Activated B cell treated with CpG ODN at 0.5 μM for 24 hours (primary cell): ENCODE results near the gene RDM1. TPM values are rescaled to one million over a fixed set of nuclear protein-coding genes. Genes with fewer than 3 reads are reported as not detected.
"Not testable (repeated sequence)": the region's sequence is repeated elsewhere in the genome, so short reads cannot be mapped to it uniquely, and the experiment has no call there.

Experiments used
- ATAC-seq: fragments of 200-7000 bp; cut with Tn5 transposase; one replicate; pipeline ENCODE4 v1.10.0; 2021; ENCODE audit warnings: low read depth, mild to moderate bottlenecking, moderate library complexity
- CTCF ChIA-PET: fragments of 350-600 bp; sonication (Branson Sonifier 250); formaldehyde crosslinking; loops from one replicate; lab custom pipeline; 2021; ENCODE audit warnings: antibody characterized with exemption; lab: Charles Lee
- POLR2A ChIA-PET: fragments of 350-600 bp; sonication (Branson Sonifier 250); formaldehyde crosslinking; loops from one replicate; lab custom pipeline; 2021; ENCODE audit warnings: antibody characterized with exemption; lab: Charles Lee
- DNase-seq: peaks from one replicate; pipeline ENCODE4 v3.0.0; 2022
- H3K27ac Mint-ChIP-seq: one replicate; pipeline ENCODE4 v1.8.0; 2020; ENCODE audit warnings: mixed read lengths
- H3K27me3 Mint-ChIP-seq: one replicate; pipeline ENCODE4 v1.8.0; 2021; ENCODE audit warnings: mixed read lengths
- H3K36me3 Mint-ChIP-seq: one replicate; pipeline ENCODE4 v1.8.0; 2021; ENCODE audit warnings: low read depth, mixed read lengths
- H3K4me1 Mint-ChIP-seq: one replicate; pipeline ENCODE4 v1.8.0; 2021; ENCODE audit warnings: mixed read lengths
- H3K4me3 Mint-ChIP-seq: one replicate; pipeline ENCODE4 v1.8.0; 2020; ENCODE audit warnings: mild to moderate bottlenecking, mixed read lengths
- H3K9me3 Mint-ChIP-seq: one replicate; pipeline ENCODE4 v1.8.0; 2020; ENCODE audit warnings: mixed read lengths
- intact Hi-C: fragments of 100-400 bp; cut with micrococcal nuclease; formaldehyde crosslinking; loops from one replicate; pipeline ENCODE4 v1.15.1; 2024
- total RNA-seq: library from RNA; stranded (reverse); gene quantifications from 2 replicates; pipeline ENCODE4 v1.2.3, GENCODE V29; 2022
- TF ChIP-seq, protein P1 (sequence below): fragments of 200-600 bp; IDR thresholded peaks from one replicate; pipeline ENCODE4 v1.8.0; 2022; ENCODE audit warnings: antibody characterized with exemption, mild to moderate bottlenecking

Gene RDM1
- total RNA-seq, 1 donor from 2014 or later, result not detected

GRCh38 chr17:35900708-35901480 is 29.7 kb downstream of the RDM1 start:
- peaks cover 3% of the 10 kb centered on the region for H3K4me1 Mint-ChIP-seq
- no peak for DNase-seq
- ChIA-PET CTCF (interaction anchor here (0.7 kb wide), 1 partner anchor 15 kb away, joined by 3 read pairs; no protein-coding TSS in a partner anchor), POLR2A (no interaction called here)
- H3K27ac Mint-ChIP-seq, result no peak overlapping the region
- H3K4me3 Mint-ChIP-seq, result no peak overlapping the region
- peaks cover 3% of the 10 kb centered on the region for H3K27me3 Mint-ChIP-seq
- ATAC-seq, result no peak
- H3K36me3 Mint-ChIP-seq, result no peaks in the 10 kb centered on the region
- TF ChIP-seq, protein P1, sequence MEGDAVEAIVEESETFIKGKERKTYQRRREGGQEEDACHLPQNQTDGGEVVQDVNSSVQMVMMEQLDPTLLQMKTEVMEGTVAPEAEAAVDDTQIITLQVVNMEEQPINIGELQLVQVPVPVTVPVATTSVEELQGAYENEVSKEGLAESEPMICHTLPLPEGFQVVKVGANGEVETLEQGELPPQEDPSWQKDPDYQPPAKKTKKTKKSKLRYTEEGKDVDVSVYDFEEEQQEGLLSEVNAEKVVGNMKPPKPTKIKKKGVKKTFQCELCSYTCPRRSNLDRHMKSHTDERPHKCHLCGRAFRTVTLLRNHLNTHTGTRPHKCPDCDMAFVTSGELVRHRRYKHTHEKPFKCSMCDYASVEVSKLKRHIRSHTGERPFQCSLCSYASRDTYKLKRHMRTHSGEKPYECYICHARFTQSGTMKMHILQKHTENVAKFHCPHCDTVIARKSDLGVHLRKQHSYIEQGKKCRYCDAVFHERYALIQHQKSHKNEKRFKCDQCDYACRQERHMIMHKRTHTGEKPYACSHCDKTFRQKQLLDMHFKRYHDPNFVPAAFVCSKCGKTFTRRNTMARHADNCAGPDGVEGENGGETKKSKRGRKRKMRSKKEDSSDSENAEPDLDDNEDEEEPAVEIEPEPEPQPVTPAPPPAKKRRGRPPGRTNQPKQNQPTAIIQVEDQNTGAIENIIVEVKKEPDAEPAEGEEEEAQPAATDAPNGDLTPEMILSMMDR, result no peak
- H3K9me3 Mint-ChIP-seq, result no peaks in the 10 kb centered on the region
- intact Hi-C loops, result no loop called here

GRCh38 chr17:35900280-35900679 is 30.3 kb downstream of the RDM1 start:
- CTCF ChIA-PET, result interaction anchor here (0.7 kb wide), 1 partner anchor 15 kb away, joined by 3 read pairs; no protein-coding TSS in a partner anchor
- Mint-ChIP-seq H3K27me3 (peaks cover 3% of the 10 kb centered on the region), H3K4me1 (peaks cover 4% of the 10 kb centered on the region), H3K27ac (no peak overlapping the region), H3K9me3 (no peaks in the 10 kb centered on the region), H3K4me3 (no peak overlapping the region), H3K36me3 (no peaks in the 10 kb centered on the region)
- no peak for ATAC-seq
- no peak for DNase-seq
- intact Hi-C loops, result no loop called here
- POLR2A ChIA-PET, result no interaction called here
- TF ChIP-seq, protein P1, result no peak

GRCh38 chr17:35898283-35899070 is 32.1 kb downstream of the RDM1 start:
- no peak overlapping the region for H3K27ac Mint-ChIP-seq
- H3K4me1 Mint-ChIP-seq, result peaks cover 4% of the 10 kb centered on the region
- H3K27me3 Mint-ChIP-seq, result peaks cover 3% of the 10 kb centered on the region
- no peak for ATAC-seq
- no peaks in the 10 kb centered on the region for H3K36me3 Mint-ChIP-seq
- intact Hi-C loops, result no loop called here
- no peaks in the 10 kb centered on the region for H3K9me3 Mint-ChIP-seq
- CTCF ChIA-PET, result no interaction called here
- DNase-seq, result no peak
- POLR2A ChIA-PET, result no interaction called here
- TF ChIP-seq, protein P1, result no peak
- no peak overlapping the region for H3K4me3 Mint-ChIP-seq

DNA sequence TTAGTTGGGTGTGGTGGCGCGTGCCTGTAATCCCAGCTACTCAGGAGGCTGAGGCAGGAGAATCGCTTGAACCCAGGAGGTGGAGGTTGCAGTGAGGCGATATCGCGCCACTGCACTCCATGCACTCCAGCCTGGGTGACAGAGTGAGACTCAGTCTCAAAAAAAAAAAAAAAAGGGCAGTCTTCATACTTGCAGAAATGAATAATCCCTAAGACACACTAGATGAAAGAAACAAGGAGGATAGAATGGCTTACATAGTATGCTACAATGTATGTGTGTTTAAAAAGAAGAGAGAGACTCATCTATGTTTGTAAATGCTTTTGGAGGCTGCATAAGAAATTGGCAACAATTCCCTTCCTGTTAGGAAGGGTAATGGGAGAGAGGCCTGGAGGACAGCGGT is 32.8 kb downstream of the RDM1 start:
- ATAC-seq, H3K9me3 Mint-ChIP-seq, H3K36me3 Mint-ChIP-seq, H3K4me3 Mint-ChIP-seq, H3K27me3 Mint-ChIP-seq, H3K4me1 Mint-ChIP-seq, DNase-seq, POLR2A ChIA-PET, intact Hi-C loops, H3K27ac Mint-ChIP-seq, CTCF ChIA-PET: not testable (repeated sequence)

DNA sequence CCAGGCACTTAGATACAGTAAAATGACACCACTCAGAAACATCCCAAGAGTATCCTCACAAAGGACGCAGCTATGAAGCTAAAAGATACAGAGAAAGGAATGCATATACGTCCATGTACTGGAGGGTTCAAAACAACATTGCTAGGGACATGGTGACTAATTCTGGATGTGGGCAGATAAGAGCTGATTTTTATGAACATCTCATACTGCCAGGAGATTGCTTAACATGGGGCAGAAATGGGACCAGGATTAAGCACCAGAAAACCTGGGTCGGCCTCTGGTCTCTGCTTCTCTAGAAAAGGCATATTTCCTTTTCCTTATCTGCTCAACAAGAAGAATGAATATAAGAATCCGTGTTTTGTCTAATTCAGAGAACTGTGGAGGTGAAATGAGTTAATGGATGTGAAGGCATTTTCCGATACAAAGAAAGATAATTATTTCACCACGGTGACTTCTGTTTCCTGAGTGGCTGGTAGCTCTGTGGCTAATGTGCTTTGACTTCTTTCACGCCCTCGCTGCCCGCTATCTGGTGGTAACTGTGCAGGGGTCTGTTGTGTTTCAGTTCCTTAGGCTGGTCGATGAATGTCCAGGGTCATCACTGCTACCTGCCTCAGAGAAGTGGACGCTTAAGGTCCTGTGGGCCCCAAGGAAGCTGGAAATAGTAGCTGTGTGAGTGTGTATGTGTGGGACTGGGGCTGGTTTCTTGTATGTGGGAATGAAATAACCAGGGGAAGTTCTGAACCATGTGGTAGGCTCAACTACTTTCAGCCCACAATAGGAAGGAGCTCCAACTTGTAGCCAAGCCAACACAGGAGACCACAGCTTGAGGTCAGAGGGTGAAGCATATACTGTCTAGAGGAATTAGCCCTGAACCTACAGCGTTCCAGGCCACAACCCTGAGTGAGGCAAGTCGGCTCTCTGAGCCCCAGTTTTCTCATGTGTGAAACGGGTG is 34.7 kb downstream of the RDM1 start:
- Mint-ChIP-seq H3K9me3 (no peaks in the 10 kb centered on the region), H3K4me1 (peaks cover 4% of the 10 kb centered on the region), H3K27me3 (peaks cover 3% of the 10 kb centered on the region), H3K27ac (no peak overlapping the region), H3K4me3 (no peak overlapping the region), H3K36me3 (no peaks in the 10 kb centered on the region)
- no peak for DNase-seq
- intact Hi-C loops, result no loop called here
- ChIA-PET POLR2A (no interaction called here), CTCF (no interaction called here)
- no peak for ATAC-seq
- TF ChIP-seq, protein P1, result no peak
